Measurements from ENCODE around the gene RNF180. TPM values are rescaled to one million over a fixed set of nuclear protein-coding genes. Genes with fewer than 3 reads are reported as not detected.

RNF180 gene
- total and polyA plus RNA-seq, 10 of the 15 experiments (the other 5 are each of a cell fraction or from before 2014, with no cell fraction given), result 0.16 to 1.2 (median 0.73) TPM

DNA sequence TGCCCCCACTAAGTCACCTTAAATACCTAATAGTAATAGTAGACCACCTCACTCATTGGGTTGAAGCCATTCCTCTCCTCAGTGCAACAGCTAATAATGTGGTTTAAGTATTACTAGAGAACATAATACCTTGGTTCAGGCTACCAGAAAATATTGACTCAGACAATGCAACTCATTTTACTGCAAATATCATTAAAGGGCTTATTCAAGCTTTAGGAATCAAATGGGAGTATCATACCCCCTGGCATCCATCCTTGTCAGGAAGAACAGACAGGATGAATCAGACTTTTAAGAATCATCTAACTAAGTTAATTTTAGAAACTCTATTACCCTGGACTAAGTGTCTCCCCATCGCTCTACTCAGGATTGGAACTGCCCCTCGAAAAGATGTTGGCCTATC is 6.8 kb upstream of the RNF180 start:
- no TSS peak for BruUV-seq (replicated peaks)
- Histone ChIP-seq H3K27ac (ENCODE audit: control insufficient read depth, insufficient read depth) (no peak overlapping the region), H3K36me3 (ENCODE audit: control insufficient read depth in 2 of 2, insufficient read depth in 2 of 2, low read length in 1 of 2) (no peaks in the 10 kb centered on the region), H3K27me3 (replicated peaks in 1 of 2; ENCODE audit: control insufficient read depth in 2 of 2, insufficient read depth in 2 of 2, low read length in 1 of 2) (0 out of 4 replicates have a peak, but pooled peaks cover 0 to 2% of the 10 kb centered on the region in 2 experiments), H3K4me3 (no peak overlapping the region), H4K20me1 (ENCODE audit: control insufficient read depth, insufficient read depth) (no peaks in the 10 kb centered on the region), H3K9me3 (replicated peaks; ENCODE audit: control insufficient read depth, insufficient read depth, low read length) (no peaks in the 10 kb centered on the region), H3K4me1 (ENCODE audit: control insufficient read depth, insufficient read depth, low read length) (no peaks in the 10 kb centered on the region), H3K4me2 (ENCODE audit: control insufficient read depth, insufficient read depth) (no peak overlapping the region), H3K79me2 (ENCODE audit: control insufficient read depth, insufficient read depth, low read length) (no peaks in the 10 kb centered on the region), H2AFZ (ENCODE audit: control insufficient read depth, low read depth, low read length) (no peak overlapping the region), H3K9ac (ENCODE audit: control insufficient read depth, insufficient read depth, low read length) (no peak overlapping the region)
- intact Hi-C loops (cut with micrococcal nuclease; ENCODE audit: unreplicated experiment) (no loop called here), in situ Hi-C loops (cut with MboI) (no loop called here)
- ChIA-PET RAD21 (ENCODE audit: unreplicated experiment) (interaction anchor here (0.9 to 1.9 kb wide), 4 partner anchors 10 to 903 kb away, joined by 3 to 8 read pairs (median 4); no protein-coding TSS in a partner anchor), SMC1A (ENCODE audit: uncharacterized antibody, unreplicated experiment) (interaction anchor here (0.7 to 2.7 kb wide), 8 partner anchors 11 to 182 kb away, joined by 3 to 11 read pairs (median 6); no protein-coding TSS in a partner anchor), POLR2A (no interaction called here), CTCF (interaction anchor here (0.7 to 6.6 kb wide), 6 partner anchors 8 to 70 kb away, joined by 3 to 54 read pairs (median 4); no protein-coding TSS in a partner anchor)
- 22% methylated on average over 2 of the region's 2 CpGs for WGBS (ENCODE audit: insufficient coverage, insufficient replicate concordance, low lambda C conversion rate, missing lambda C conversion rate)
- ATAC-seq (no peak), FAIRE-seq (no peak), DNase-seq (ENCODE audit: low read depth, low spot score) (no peak)
- TF ChIP-seq E2F4 (IDR thresholded peaks at IDR 0.05; ENCODE audit: low read depth, low read length) (no peak), ZNF217 (IDR thresholded peaks at IDR 0.05) (no peak), E2F8 (IDR thresholded peaks at IDR 0.05; ENCODE audit: low read depth, partially characterized antibody) (no peak), DPF2 (IDR thresholded peaks at IDR 0.05) (no peak), MEF2B (IDR thresholded peaks at IDR 0.05; ENCODE audit: partially characterized antibody, poor library complexity, severe bottlenecking) (no peak), NFIC (IDR thresholded peaks at IDR 0.05; ENCODE audit: low read depth, low read length) (no peak), NFYA (IDR thresholded peaks at IDR 0.05; ENCODE audit: borderline replicate concordance, low read depth, low read length) (no peak), MYB (IDR thresholded peaks at IDR 0.05; ENCODE audit: borderline replicate concordance, low read depth, low read length) (no peak), ZSCAN29 (IDR thresholded peaks at IDR 0.05) (no peak), SUZ12 (IDR thresholded peaks at IDR 0.05; ENCODE audit: unreplicated experiment) (no peak), EED (IDR thresholded peaks at IDR 0.05; ENCODE audit: low read depth) (no peak)
- TF ChIP-seq, protein P1, sequence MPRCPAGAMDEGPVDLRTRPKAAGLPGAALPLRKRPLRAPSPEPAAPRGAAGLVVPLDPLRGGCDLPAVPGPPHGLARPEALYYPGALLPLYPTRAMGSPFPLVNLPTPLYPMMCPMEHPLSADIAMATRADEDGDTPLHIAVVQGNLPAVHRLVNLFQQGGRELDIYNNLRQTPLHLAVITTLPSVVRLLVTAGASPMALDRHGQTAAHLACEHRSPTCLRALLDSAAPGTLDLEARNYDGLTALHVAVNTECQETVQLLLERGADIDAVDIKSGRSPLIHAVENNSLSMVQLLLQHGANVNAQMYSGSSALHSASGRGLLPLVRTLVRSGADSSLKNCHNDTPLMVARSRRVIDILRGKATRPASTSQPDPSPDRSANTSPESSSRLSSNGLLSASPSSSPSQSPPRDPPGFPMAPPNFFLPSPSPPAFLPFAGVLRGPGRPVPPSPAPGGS (IDR thresholded peaks at IDR 0.05; ENCODE audit: borderline replicate concordance, insufficient read depth, low read depth, low read length, poor library complexity, severe bottlenecking), result no peak
- TF ChIP-seq, protein P2, sequence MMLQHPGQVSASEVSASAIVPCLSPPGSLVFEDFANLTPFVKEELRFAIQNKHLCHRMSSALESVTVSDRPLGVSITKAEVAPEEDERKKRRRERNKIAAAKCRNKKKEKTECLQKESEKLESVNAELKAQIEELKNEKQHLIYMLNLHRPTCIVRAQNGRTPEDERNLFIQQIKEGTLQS (IDR thresholded peaks at IDR 0.05; ENCODE audit: borderline replicate concordance, extremely low read depth, low read depth, low read length), result no peak
